GM23338 (cell line): ENCODE data around the gene PRKD3. TPM values are rescaled to one million over a fixed set of nuclear protein-coding genes. Genes with fewer than 3 reads are reported as not detected.

Experiments
- ATAC-seq: fragments of 200-7000 bp; cut with Tn5 transposase; 3 replicates; pipeline ENCODE4 v1.9.1; 2020
- DNase-seq: peaks from one replicate; pipeline ENCODE4 v3.0.0-alpha.2; 2015; ENCODE audit warnings: low spot score
- H2AFZ ChIP-seq: fragments of 200-600 bp; sonication (generic); 2 replicates; pipeline ENCODE4 v1.8.0; 2016; ENCODE audit warnings: antibody characterized with exemption, mild to moderate bottlenecking, moderate library complexity
- H3F3A ChIP-seq: fragments of 200-600 bp; sonication (generic); replicated peaks from 2 replicates; pipeline ENCODE4 v1.8.0; 2017; ENCODE audit warnings: antibody characterized with exemption, mixed run types, low read depth
- H3K27ac ChIP-seq: fragments of 200-600 bp; sonication (generic); 2 replicates; pipeline ENCODE4 v1.6.1; 2016; ENCODE audit warnings: low read depth
- H3K27me3 ChIP-seq: fragments of 200-600 bp; sonication (generic); 2 replicates; pipeline ENCODE4 v1.8.0; 2016; ENCODE audit warnings: mild to moderate bottlenecking, mixed run types, moderate library complexity; ENCODE audit not compliant: insufficient read depth
- H3K36me3 ChIP-seq: fragments of 200-600 bp; sonication (generic); 2 replicates; pipeline ENCODE4 v1.8.0; 2016; ENCODE audit warnings: mild to moderate bottlenecking; ENCODE audit not compliant: insufficient read depth
- H3K4me1 ChIP-seq: fragments of 200-600 bp; sonication (generic); 2 replicates; pipeline ENCODE4 v1.8.0; 2016; ENCODE audit warnings: mild to moderate bottlenecking, moderate library complexity; ENCODE audit not compliant: insufficient read depth
- H3K4me2 ChIP-seq: fragments of 200-600 bp; sonication (generic); 2 replicates; pipeline ENCODE4 v1.7.1; 2017; ENCODE audit warnings: mixed run types
- H3K4me3 ChIP-seq: fragments of 200-600 bp; sonication (generic); 2 replicates; pipeline ENCODE4 v1.6.1; 2016; ENCODE audit warnings: mixed run types
- H3K79me2 ChIP-seq: fragments of 200-600 bp; sonication (generic); replicated peaks from 2 replicates; pipeline ENCODE4 v1.8.0; 2017; ENCODE audit warnings: mild to moderate bottlenecking; ENCODE audit not compliant: insufficient read depth
- H3K9me2 ChIP-seq: fragments of 200-600 bp; sonication (generic); 2 replicates; pipeline ENCODE4 v1.8.0; 2017; ENCODE audit not compliant: insufficient read depth
- H4K20me1 ChIP-seq: fragments of 200-600 bp; sonication (generic); replicated peaks from 2 replicates; pipeline ENCODE4 v1.8.0; 2017; ENCODE audit warnings: mild to moderate bottlenecking; ENCODE audit not compliant: insufficient read depth
- H3K27ac Mint-ChIP-seq: 2 replicates; pipeline ENCODE4 v1.8.0; 2020; ENCODE audit warnings: inconsistent platforms, mild to moderate bottlenecking, moderate library complexity, mixed read lengths
- H3K27me3 Mint-ChIP-seq: 3 replicates; pipeline ENCODE4 v1.8.0; 2022; ENCODE audit warnings: low read depth, mild to moderate bottlenecking, moderate library complexity, mixed read lengths, inconsistent platforms; ENCODE audit not compliant: insufficient read depth, poor library complexity
- H3K36me3 Mint-ChIP-seq: 3 replicates; pipeline ENCODE4 v1.8.0; 2021; ENCODE audit warnings: low read depth, mild to moderate bottlenecking, inconsistent platforms, moderate library complexity, mixed read lengths
- H3K4me1 Mint-ChIP-seq: 3 replicates; pipeline ENCODE4 v1.8.0; 2020; ENCODE audit warnings: mild to moderate bottlenecking, inconsistent platforms, mixed read lengths
- H3K4me3 Mint-ChIP-seq: 3 replicates; pipeline ENCODE4 v1.8.0; 2021; ENCODE audit warnings: moderate library complexity, mild to moderate bottlenecking, inconsistent platforms, mixed read lengths
- H3K9me3 Mint-ChIP-seq: 3 replicates; pipeline ENCODE4 v1.8.0; 2020; ENCODE audit warnings: moderate library complexity, mild to moderate bottlenecking, inconsistent platforms, mixed read lengths
- CREB1 ChIP-seq: fragments of 250-450 bp; sonication (Bioruptor Pico); IDR thresholded peaks from 2 replicates; pipeline ENCODE4 v1.5.0; 2020; ENCODE audit warnings: low read depth, mild to moderate bottlenecking, moderate library complexity
- CTCF ChIP-seq, 2 experiments: fragments of 200-600 bp in 1 of 2; sonication (generic) in 1 of 2; conservative IDR thresholded peaks; 2 replicates each; pipeline versions ENCODE4 v1.5.1 to v1.6.1; 2016 to 2017; ENCODE audit warnings: antibody characterized with exemption in 2 of 2, low read depth in 2 of 2, mild to moderate bottlenecking in 2 of 2, moderate library complexity in 1 of 2
- ETS1 ChIP-seq: IDR thresholded peaks from 2 replicates; pipeline ENCODE4 v1.6.1; 2016; ENCODE audit warnings: antibody characterized with exemption
- EZH2 ChIP-seq: fragments of 200-600 bp; sonication (generic); IDR thresholded peaks from one replicate; pipeline ENCODE4 v1.8.0; 2017; ENCODE audit warnings: antibody characterized with exemption, mild to moderate bottlenecking, low read depth; ENCODE audit not compliant: unreplicated experiment
- EZH2phosphoT487 ChIP-seq: fragments of 200-600 bp; sonication (generic); IDR thresholded peaks from one replicate; pipeline ENCODE4 v1.8.1; 2018; ENCODE audit warnings: antibody characterized with exemption; ENCODE audit not compliant: unreplicated experiment
- JUNB ChIP-seq: IDR thresholded peaks from one replicate; pipeline ENCODE4 v1.6.1; 2016; ENCODE audit warnings: antibody characterized with exemption; ENCODE audit not compliant: unreplicated experiment
- NANOG ChIP-seq: IDR thresholded peaks from 2 replicates; pipeline ENCODE4 v1.6.1; 2016; ENCODE audit warnings: antibody characterized with exemption, borderline replicate concordance
- POLR2AphosphoS5 ChIP-seq: IDR thresholded peaks from 2 replicates; pipeline ENCODE4 v1.6.1; 2016; ENCODE audit warnings: antibody characterized with exemption, low read depth
- REST ChIP-seq: IDR thresholded peaks from one replicate; pipeline ENCODE4 v1.6.1; 2018; ENCODE audit warnings: antibody characterized with exemption; ENCODE audit not compliant: unreplicated experiment
- STAT1 ChIP-seq: IDR thresholded peaks from one replicate; pipeline ENCODE4 v1.6.1; 2016; ENCODE audit warnings: antibody characterized with exemption; ENCODE audit not compliant: unreplicated experiment
- ZNF114 ChIP-seq: fragments of 250-450 bp; sonication (Bioruptor Pico); IDR thresholded peaks from 2 replicates; pipeline ENCODE4 v1.5.0; 2020; ENCODE audit warnings: mild to moderate bottlenecking, moderate library complexity
- ZNF331 ChIP-seq: fragments of 250-450 bp; sonication (Bioruptor Pico); IDR thresholded peaks from 2 replicates; pipeline ENCODE4 v1.5.0; 2020; ENCODE audit warnings: low read depth, mild to moderate bottlenecking, moderate library complexity
- ZNF462 ChIP-seq: fragments of 250-450 bp; sonication (Bioruptor Pico); IDR thresholded peaks from 2 replicates; pipeline ENCODE4 v1.5.0; 2020; ENCODE audit warnings: mild to moderate bottlenecking, moderate library complexity
- polyA plus RNA-seq: library from polyadenylated mRNA; unstranded; fragments of >200 nt; fragmentation: Nextera tagmentation; extraction: Ambion mirVana; gene quantifications from 2 replicates; pipeline ENCODE4 v1.2.1, GENCODE V29; 2016
- total RNA-seq: library from RNA; depleted of rRNA; stranded (reverse); fragments of >200 nt; shearing (Covaris generic); gene quantifications from 2 replicates; pipeline ENCODE4 v1.2.3, GENCODE V29; 2014

PRKD3 gene
- total and polyA plus RNA-seq, 2 experiments from 2014 or later: 59.7 to 77.0 TPM

DNA sequence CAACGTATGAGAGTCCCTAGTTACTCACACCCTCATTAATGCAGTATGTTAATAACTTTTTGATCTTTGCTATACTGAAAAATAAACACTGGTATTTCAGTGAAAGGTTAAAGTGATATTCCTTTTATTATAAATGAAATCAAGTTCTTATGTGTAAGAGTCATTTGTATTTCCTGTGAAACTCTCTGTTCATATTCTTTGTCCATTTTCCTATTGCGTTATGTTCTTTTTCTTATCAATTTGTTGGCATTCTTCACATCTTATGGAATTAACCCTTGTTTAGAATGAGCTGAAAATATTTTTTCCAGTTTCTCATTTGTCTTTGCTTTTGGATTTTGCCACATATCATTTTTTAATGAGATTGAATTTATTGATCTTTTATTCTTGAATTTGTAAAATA is 48.3 kb downstream of the PRKD3 start:
- no peaks in the 10 kb centered on the region for H3K79me2 ChIP-seq
- TF ChIP-seq REST (no peak), NANOG (no peak), ETS1 (no peak), CREB1 (CRISPR knock-in tag) (no peak), EZH2phosphoT487 (no peak), ZNF462 (CRISPR knock-in tag) (no peak), ZNF331 (CRISPR knock-in tag) (no peak), STAT1 (no peak), JUNB (no peak), CTCF (conservative IDR thresholded peaks at IDR 0.05; ENCODE audit: low read depth in 2 of 2) (no peak), EZH2 (no peak), ZNF114 (CRISPR knock-in tag) (no peak), POLR2AphosphoS5 (no peak)
- H3K4me3 ChIP-seq: no peak overlapping the region
- H3K36me3 ChIP-seq: peaks cover 12% of the 10 kb centered on the region; the same call in 1 of the 2 replicates
- no peaks in the 10 kb centered on the region for H3K4me1 ChIP-seq
- ATAC-seq (no peak), DNase-seq (no peak)
- Mint-ChIP-seq H3K27ac (no peak overlapping the region), H3K9me3 (no peaks in the 10 kb centered on the region), H3K36me3 (peaks cover 24% of the 10 kb centered on the region), H3K4me3 (no peak overlapping the region), H3K4me1 (peaks cover 11% of the 10 kb centered on the region; the same call in 2 of the 3 replicates), H3K27me3 (no peaks in the 10 kb centered on the region)
- H3K27me3 ChIP-seq: no peaks in the 10 kb centered on the region
- H3K9me2 ChIP-seq: no peaks in the 10 kb centered on the region
- no peaks in the 10 kb centered on the region for H3F3A ChIP-seq
- H2AFZ ChIP-seq: no peak overlapping the region
- H3K27ac ChIP-seq: no peak overlapping the region
- no peak overlapping the region for H3K4me2 ChIP-seq
- no peaks in the 10 kb centered on the region for H4K20me1 ChIP-seq
